ENCODE results near the gene AANAT.

Gene AANAT

GRCh38 chr17:76478097-76478496 lies 10.7 kb downstream of the AANAT start:
- no peak for DNase-seq (ENCODE audit: low read depth)
- no peak overlapping the region for H3K4me3 ChIP-seq (ENCODE audit: low read depth, low read length)
- no peak for TF ChIP-seq CTCF (IDR thresholded peaks at IDR 0.05; ENCODE audit: control insufficient read depth, extremely low read depth, insufficient read depth)

GRCh38 chr17:76478730-76479514 lies 11.5 kb downstream of the AANAT start:
- H3K4me3 ChIP-seq (ENCODE audit: low read depth, low read length), result no peak overlapping the region
- TF ChIP-seq CTCF (IDR thresholded peaks at IDR 0.05; ENCODE audit: control insufficient read depth, extremely low read depth, insufficient read depth), result no peak
- DNase-seq (ENCODE audit: low read depth), result no peak

- no peak overlapping the region for H3K4me3 ChIP-seq (ENCODE audit: low read depth, low read length)
- TF ChIP-seq CTCF (IDR thresholded peaks at IDR 0.05; ENCODE audit: control insufficient read depth, extremely low read depth, insufficient read depth), result no peak
- no peak for DNase-seq (ENCODE audit: low read depth)
Observed at GRCh38 chr17:76479515-76480060, 12.2 kb downstream of the AANAT start.

GRCh38 chr17:76480632-76481031 lies 13.2 kb downstream of the AANAT start:
- no peak for TF ChIP-seq CTCF (IDR thresholded peaks at IDR 0.05; ENCODE audit: control insufficient read depth, extremely low read depth, insufficient read depth)
- no peak overlapping the region for H3K4me3 ChIP-seq (ENCODE audit: low read depth, low read length)
- no peak for DNase-seq (ENCODE audit: low read depth)

GRCh38 chr17:76481071-76481655 lies 13.8 kb downstream of the AANAT start:
- H3K4me3 ChIP-seq (ENCODE audit: low read depth, low read length), result no peak overlapping the region
- DNase-seq (ENCODE audit: low read depth), result no peak
- TF ChIP-seq CTCF (IDR thresholded peaks at IDR 0.05; ENCODE audit: control insufficient read depth, extremely low read depth, insufficient read depth), result no peak

- no peak for DNase-seq (ENCODE audit: low read depth)
- H3K4me3 ChIP-seq (ENCODE audit: low read depth, low read length), result no peak overlapping the region
- TF ChIP-seq CTCF (IDR thresholded peaks at IDR 0.05; ENCODE audit: control insufficient read depth, extremely low read depth, insufficient read depth), result no peak
Observed at GRCh38 chr17:76484228-76484725, 16.9 kb downstream of the AANAT start.

Data from LNCaP clone FGC (cell line).